Measurements from ENCODE around the gene LRIG2. TPM values are rescaled to one million over a fixed set of nuclear protein-coding genes. Genes with fewer than 3 reads are reported as not detected.

The LRIG2 gene
- polyA plus RNA-seq, 1 of the 3 experiments (the other 2 are of a cell fraction) = 3.8 TPM

GRCh38 chr1:113123737-113124136, 50.7 kb downstream of the LRIG2 start:
- POLR2A ChIA-PET = no interaction called here
- Histone ChIP-seq H3F3A (replicated peaks; ENCODE audit: insufficient read depth) (no peaks in the 10 kb centered on the region), H3K4me3 (ENCODE audit: low read depth in 2 of 2, low read length in 1 of 2) (no peak overlapping the region), H3K9ac (no peak overlapping the region), H3K36me3 (replicated peaks in 1 of 2; ENCODE audit: control insufficient read depth in 1 of 2, insufficient read depth in 2 of 2, low read length in 1 of 2) (peaks cover 52 to 67% of the 10 kb centered on the region in 2 experiments), H3K9me3 (no peaks in the 10 kb centered on the region), H4K20me1 (ENCODE audit: insufficient read depth) (no peaks in the 10 kb centered on the region), H3K27me3 (ENCODE audit: insufficient read depth) (no peaks in the 10 kb centered on the region), H3K9me2 (no peaks in the 10 kb centered on the region), H3K27ac (ENCODE audit: low read depth in 2 of 2, low read length in 1 of 2) (peak overlapping the region in 1 of 2 experiments; percentile 30; a peak in 1 of 4 replicates), H3K4me2 (no peak overlapping the region), H3K79me2 (ENCODE audit: insufficient read depth) (peaks cover 4% of the 10 kb centered on the region; the same call in 1 of the 2 replicates), H2AFZ (ENCODE audit: low read depth) (no peak overlapping the region), H3K4me1 (ENCODE audit: control insufficient read depth in 1 of 2, insufficient read depth in 2 of 2, low read depth in 1 of 2, low read length in 1 of 2) (peaks cover 0 to 3% of the 10 kb centered on the region in 2 experiments; a peak in 1 of 4 replicates)
- 78% methylated on average over 3 of the region's 3 CpGs for WGBS (ENCODE audit: low lambda C conversion rate)
- no peak for DNase-seq
- CTCF ChIA-PET = interaction anchor here (1.4 kb wide), 1 partner anchor 16 kb away, joined by 3 read pairs; no protein-coding TSS in a partner anchor
- TF ChIP-seq FOSL2 (IDR thresholded peaks at IDR 0.05; ENCODE audit: borderline replicate concordance, low read depth) (peak; percentile 35; the same call in 1 of the 2 replicates), JUND (IDR thresholded peaks at IDR 0.05) (0 out of 2 replicates have a peak, but pooled peaks have one; percentile 15), NRF1 (IDR thresholded peaks at IDR 0.05; ENCODE audit: low read depth, low read length) (no peak)

- Histone ChIP-seq H3K4me2 (no peak overlapping the region), H3K9me2 (no peaks in the 10 kb centered on the region), H3K9ac (no peak overlapping the region), H2AFZ (ENCODE audit: low read depth) (no peak overlapping the region), H3K9me3 (no peaks in the 10 kb centered on the region), H3K36me3 (replicated peaks in 1 of 2; ENCODE audit: control insufficient read depth in 1 of 2, insufficient read depth in 2 of 2, low read length in 1 of 2) (peaks cover 47 to 67% of the 10 kb centered on the region in 2 experiments), H3F3A (replicated peaks; ENCODE audit: insufficient read depth) (no peaks in the 10 kb centered on the region), H3K4me1 (ENCODE audit: control insufficient read depth in 1 of 2, insufficient read depth in 2 of 2, low read depth in 1 of 2, low read length in 1 of 2) (peaks cover 0 to 3% of the 10 kb centered on the region in 2 experiments; a peak in 1 of 4 replicates), H3K79me2 (ENCODE audit: insufficient read depth) (peaks cover 4% of the 10 kb centered on the region; the same call in 1 of the 2 replicates), H3K4me3 (ENCODE audit: low read depth in 2 of 2, low read length in 1 of 2) (no peak overlapping the region), H3K27ac (ENCODE audit: low read depth in 2 of 2, low read length in 1 of 2) (0 out of 4 replicates have a peak overlapping the region, but pooled peaks of 1 of the 2 experiments have one; percentile 30), H4K20me1 (ENCODE audit: insufficient read depth) (no peaks in the 10 kb centered on the region), H3K27me3 (ENCODE audit: insufficient read depth) (no peaks in the 10 kb centered on the region)
- no peak for TF ChIP-seq TEAD4 (IDR thresholded peaks at IDR 0.05; ENCODE audit: borderline replicate concordance, insufficient read depth)
- TF ChIP-seq NRF1 (IDR thresholded peaks at IDR 0.05; ENCODE audit: low read depth, low read length) = no peak
- no peak for TF ChIP-seq SMC3 (IDR thresholded peaks at IDR 0.05; ENCODE audit: low read depth, low read length)
- TF ChIP-seq CHD2 (IDR thresholded peaks at IDR 0.05; ENCODE audit: low read length, partially characterized antibody) = no peak
- TF ChIP-seq MAX (IDR thresholded peaks at IDR 0.05; ENCODE audit: low read depth) = no peak
- ChIA-PET POLR2A (no interaction called here), CTCF (interaction anchor here (1.0 to 2.5 kb wide), 2 partner anchors 16 to 51 kb away, joined by 3 to 7 read pairs; partner anchors contain the start of gene LRIG2)
- 43% methylated on average over 1 of the region's 1 CpG for WGBS (ENCODE audit: low lambda C conversion rate)
- DNase-seq = no peak
Measured at GRCh38 chr1:113124366-113124765, 51.4 kb downstream of the LRIG2 start.

- Histone ChIP-seq H3K9me2 (no peaks in the 10 kb centered on the region), H3K9ac (no peak overlapping the region), H2AFZ (ENCODE audit: low read depth) (no peak overlapping the region), H3F3A (replicated peaks; ENCODE audit: insufficient read depth) (no peaks in the 10 kb centered on the region), H3K4me2 (no peak overlapping the region), H3K27me3 (ENCODE audit: insufficient read depth) (no peaks in the 10 kb centered on the region), H3K4me3 (ENCODE audit: low read depth in 2 of 2, low read length in 1 of 2) (no peak overlapping the region), H3K27ac (ENCODE audit: low read depth in 2 of 2, low read length in 1 of 2) (no peak overlapping the region), H3K79me2 (ENCODE audit: insufficient read depth) (0 out of 2 replicates have a peak, but pooled peaks cover 4% of the 10 kb centered on the region), H4K20me1 (ENCODE audit: insufficient read depth) (no peaks in the 10 kb centered on the region), H3K4me1 (ENCODE audit: control insufficient read depth in 1 of 2, insufficient read depth in 2 of 2, low read depth in 1 of 2, low read length in 1 of 2) (peaks cover 0 to 3% of the 10 kb centered on the region in 2 experiments; a peak in 1 of 4 replicates), H3K36me3 (replicated peaks in 1 of 2; ENCODE audit: control insufficient read depth in 1 of 2, insufficient read depth in 2 of 2, low read length in 1 of 2) (peaks cover 44 to 66% of the 10 kb centered on the region in 2 experiments), H3K9me3 (no peaks in the 10 kb centered on the region)
- ChIA-PET CTCF (interaction anchor here (1.0 to 2.5 kb wide), 2 partner anchors 15 to 53 kb away, joined by 3 to 7 read pairs; partner anchors contain the start of gene LRIG2), POLR2A (no interaction called here)
- DNase-seq = no peak
- 73% methylated on average over 3 of the region's 3 CpGs for WGBS (ENCODE audit: low lambda C conversion rate)
- TF ChIP-seq TEAD4 (IDR thresholded peaks at IDR 0.05; ENCODE audit: borderline replicate concordance, insufficient read depth) = no peak
- TF ChIP-seq FOSL2 (IDR thresholded peaks at IDR 0.05; ENCODE audit: borderline replicate concordance, low read depth) = no peak
- TF ChIP-seq JUND (IDR thresholded peaks at IDR 0.05) = no peak
- no peak for TF ChIP-seq USF1 (IDR thresholded peaks at IDR 0.05; ENCODE audit: borderline replicate concordance, low read depth)
- TF ChIP-seq FOXM1 (IDR thresholded peaks at IDR 0.05; ENCODE audit: low read depth) = no peak
- TF ChIP-seq IRF3 (IDR thresholded peaks at IDR 0.05; ENCODE audit: low read depth, low read length) = no peak
- TF ChIP-seq NRF1 (IDR thresholded peaks at IDR 0.05; ENCODE audit: low read depth, low read length) = no peak
- no peak for TF ChIP-seq MXI1 (IDR thresholded peaks at IDR 0.05; ENCODE audit: low read depth, low read length)
- TF ChIP-seq TCF12 (IDR thresholded peaks at IDR 0.05) = no peak
- TF ChIP-seq POLR2AphosphoS5 (IDR thresholded peaks at IDR 0.05; ENCODE audit: low read depth, low read length) = no peak
- no peak for TF ChIP-seq GATA2 (CRISPR knock-in tag; IDR thresholded peaks at IDR 0.05)
- no peak for TF ChIP-seq EZH2phosphoT487 (IDR thresholded peaks at IDR 0.05; ENCODE audit: borderline replicate concordance, low read depth)
- TF ChIP-seq RXRA (IDR thresholded peaks at IDR 0.05; ENCODE audit: borderline replicate concordance, low read depth) = no peak
- no peak for TF ChIP-seq FOXJ3 (CRISPR knock-in tag; IDR thresholded peaks at IDR 0.05)
- no peak for TF ChIP-seq CTCF (IDR thresholded peaks at IDR 0.05)
Measured at GRCh38 chr1:113125517-113125916, 52.5 kb downstream of the LRIG2 start.

Data from SK-N-SH (cell line).